CD14-positive monocyte (primary cell): ENCODE measurements around the gene KISS1. TPM values are rescaled to one million over a fixed set of nuclear protein-coding genes. Genes with fewer than 3 reads are reported as not detected.

Source experiments
- DNase-seq, 3 donors: peaks; one replicate each; pipeline ENCODE4 v3.0.0-alpha.2; 2011 to 2022
- H2AFZ ChIP-seq: 2 replicates; pipeline ENCODE4 v1.6.0; 2012; ENCODE audit warnings: mild to moderate bottlenecking, low read depth, low read length, inconsistent platforms; ENCODE audit not compliant: insufficient read depth, poor library complexity, severe bottlenecking
- H3K27ac ChIP-seq, 2 donors: 1 replicate in 1 of 2; 2 replicates in 1 of 2; pipeline ENCODE4 v1.5.1; 2012 to 2013; ENCODE audit warnings: low read length in 2 of 2, control low read depth in 1 of 2, inconsistent platforms in 1 of 2, low read depth in 1 of 2, mild to moderate bottlenecking in 1 of 2
- H3K27me3 ChIP-seq, 2 donors: one replicate each; pipeline versions ENCODE4 v1.6.0 to v1.6.1; 2011 to 2013; ENCODE audit warnings: low read length in 2 of 2; ENCODE audit not compliant: control insufficient read depth in 2 of 2, insufficient read depth in 2 of 2
- H3K36me3 ChIP-seq, 2 donors: replicated peaks in 1 of 2; 1 replicate in 1 of 2; 2 replicates in 1 of 2; pipeline versions ENCODE4 v1.5.1 to v1.6.1; 2012 to 2013; ENCODE audit warnings: low read length in 2 of 2, control low read depth in 1 of 2, inconsistent platforms in 1 of 2, mild to moderate bottlenecking in 1 of 2; ENCODE audit not compliant: insufficient read depth in 2 of 2, control insufficient read depth in 1 of 2
- H3K4me1 ChIP-seq, 2 donors: 1 replicate in 1 of 2; 2 replicates in 1 of 2; pipeline versions ENCODE4 v1.5.1 to v1.6.1; 2012 to 2013; ENCODE audit warnings: low read length in 2 of 2, control low read depth in 1 of 2, inconsistent platforms in 1 of 2, mild to moderate bottlenecking in 1 of 2, moderate library complexity in 1 of 2; ENCODE audit not compliant: insufficient read depth in 2 of 2, control insufficient read depth in 1 of 2
- H3K4me2 ChIP-seq: replicated peaks from 2 replicates; pipeline ENCODE3; 2012; ENCODE audit warnings: low read length, moderate library complexity, mild to moderate bottlenecking; ENCODE audit not compliant: poor library complexity, severe bottlenecking; ENCODE audit errors: extremely low read depth
- H3K4me3 ChIP-seq, 3 experiments: fragments of 200-600 bp in 1 of 3; sonication (generic) in 1 of 3; replicated peaks in 1 of 3; 1 replicate in 2 of 3; 2 replicates in 1 of 3; pipeline ENCODE4 v1.5.1; 2011 to 2013; ENCODE audit warnings: low read length in 3 of 3, mild to moderate bottlenecking in 3 of 3, control low read depth in 2 of 3, low read depth in 2 of 3, inconsistent platforms in 1 of 3, moderate library complexity in 1 of 3
- H3K79me2 ChIP-seq: 2 replicates; pipeline ENCODE4 v1.6.0; 2012; ENCODE audit warnings: mild to moderate bottlenecking, control low read depth, inconsistent platforms, low read length, moderate library complexity; ENCODE audit not compliant: insufficient read depth
- H3K9ac ChIP-seq: 2 replicates; pipeline ENCODE4 v1.6.0; 2017; ENCODE audit warnings: low read length, mild to moderate bottlenecking; ENCODE audit not compliant: insufficient read depth, poor library complexity, severe bottlenecking
- H3K9me3 ChIP-seq, 2 donors: replicated peaks in 1 of 2; 1 replicate in 1 of 2; 2 replicates in 1 of 2; pipeline versions ENCODE4 v1.5.1 to v1.6.1; 2012 to 2013; ENCODE audit warnings: low read length in 2 of 2, control low read depth in 1 of 2; ENCODE audit not compliant: control insufficient read depth in 1 of 2, insufficient read depth in 1 of 2
- H4K20me1 ChIP-seq: 2 replicates; pipeline ENCODE4 v1.6.0; 2012; ENCODE audit warnings: mild to moderate bottlenecking, low read length, control low read depth, moderate library complexity; ENCODE audit not compliant: insufficient read depth
- H3K27ac Mint-ChIP-seq, 7 donors: one replicate each; pipeline ENCODE4 v1.8.0; 2020; ENCODE audit warnings: mild to moderate bottlenecking in 7 of 7, mixed read lengths in 7 of 7, moderate library complexity in 6 of 7, inconsistent platforms in 2 of 7
- H3K27me3 Mint-ChIP-seq, 3 donors: one replicate each; pipeline ENCODE4 v1.8.0; 2021 to 2022; ENCODE audit warnings: low read depth in 3 of 3, mild to moderate bottlenecking in 3 of 3, mixed read lengths in 3 of 3, moderate library complexity in 3 of 3, inconsistent platforms in 1 of 3
- H3K36me3 Mint-ChIP-seq, 2 donors: one replicate each; pipeline ENCODE4 v1.8.0; 2020; ENCODE audit warnings: mixed read lengths in 2 of 2, inconsistent platforms in 1 of 2, mild to moderate bottlenecking in 1 of 2
- H3K4me1 Mint-ChIP-seq: one replicate; pipeline ENCODE4 v1.8.0; 2020; ENCODE audit warnings: mild to moderate bottlenecking, mixed read lengths
- H3K4me3 Mint-ChIP-seq, 2 donors: one replicate each; pipeline ENCODE4 v1.8.0; 2020; ENCODE audit warnings: mild to moderate bottlenecking in 2 of 2, mixed read lengths in 2 of 2, moderate library complexity in 1 of 2
- H3K9me3 Mint-ChIP-seq, 7 donors: one replicate each; pipeline ENCODE4 v1.8.0; 2020 to 2022; ENCODE audit warnings: mixed read lengths in 7 of 7, mild to moderate bottlenecking in 6 of 7, moderate library complexity in 6 of 7, inconsistent platforms in 2 of 7
- WGBS: methylation state at CpG from one replicate; pipeline ENCODE4 v1.1.5; 2013; ENCODE audit warnings: missing lambda C conversion rate; ENCODE audit not compliant: insufficient coverage; 5-methylcytosine and 5-hydroxymethylcytosine counted together
- intact Hi-C, 2 donors: fragments of 100-400 bp; cut with micrococcal nuclease; formaldehyde crosslinking; loops; one replicate each; pipeline versions ENCODE4 v1.15.0 to v1.15.1; 2023
- polyA plus RNA-seq, 3 donors: library from polyadenylated mRNA; depleted of rRNA in 1 of 3; unstranded in 2 of 3; stranded (reverse) in 1 of 3; fragments of 300-500 nt in 2 of 3; fragments of >200 nt in 1 of 3; fragmentation: Illumina TruSeq in 2 of 3; gene quantifications; 1 replicate in 2 of 3; 2 replicates in 1 of 3; pipeline ENCODE4 v1.2.3, GENCODE V29; 2012 to 2021
- TF ChIP-seq, protein P1 (sequence below): fragments of 200-600 bp; IDR thresholded peaks from one replicate; pipeline ENCODE4 v1.8.0; 2022; ENCODE audit warnings: antibody characterized with exemption, mild to moderate bottlenecking

Gene KISS1
- polyA plus RNA-seq, 3 donors, result not detected

DNA sequence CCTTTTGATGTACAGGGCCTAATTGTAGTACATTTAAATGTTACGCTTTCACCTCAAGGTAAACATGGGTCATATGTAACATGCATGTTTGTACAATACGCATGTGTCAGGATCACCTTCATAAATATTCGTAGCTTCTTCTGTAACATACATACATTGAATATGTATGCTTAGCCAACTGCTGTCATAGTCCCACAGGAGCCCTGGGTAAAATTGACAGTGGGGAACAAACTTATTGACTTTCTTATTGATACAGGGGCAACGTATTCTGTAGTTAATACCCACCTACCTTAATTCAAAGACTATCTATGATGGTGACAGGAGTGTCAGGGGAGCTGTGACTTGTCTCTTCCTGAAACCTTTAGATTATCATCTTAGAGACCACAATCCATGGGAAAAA is 26.4 kb downstream of the KISS1 start:
- H3K79me2 ChIP-seq, result no peaks in the 10 kb centered on the region
- H3K27me3 ChIP-seq, result no peaks in the 10 kb centered on the region
- no peaks in the 10 kb centered on the region for H3K4me1 ChIP-seq
- intact Hi-C loops, result no loop called here
- H2AFZ ChIP-seq, result no peak overlapping the region
- Mint-ChIP-seq H3K27ac (no peak overlapping the region), H3K4me3 (no peak overlapping the region), H3K36me3 (no peaks in the 10 kb centered on the region), H3K9me3 (peaks cover 10 to 33% (median 26%) of the 10 kb centered on the region in 7 donors), H3K4me1 (peaks cover 4% of the 10 kb centered on the region), H3K27me3 (peaks cover 3 to 6% (median 4%) of the 10 kb centered on the region in 3 donors)
- TF ChIP-seq, protein P1, sequence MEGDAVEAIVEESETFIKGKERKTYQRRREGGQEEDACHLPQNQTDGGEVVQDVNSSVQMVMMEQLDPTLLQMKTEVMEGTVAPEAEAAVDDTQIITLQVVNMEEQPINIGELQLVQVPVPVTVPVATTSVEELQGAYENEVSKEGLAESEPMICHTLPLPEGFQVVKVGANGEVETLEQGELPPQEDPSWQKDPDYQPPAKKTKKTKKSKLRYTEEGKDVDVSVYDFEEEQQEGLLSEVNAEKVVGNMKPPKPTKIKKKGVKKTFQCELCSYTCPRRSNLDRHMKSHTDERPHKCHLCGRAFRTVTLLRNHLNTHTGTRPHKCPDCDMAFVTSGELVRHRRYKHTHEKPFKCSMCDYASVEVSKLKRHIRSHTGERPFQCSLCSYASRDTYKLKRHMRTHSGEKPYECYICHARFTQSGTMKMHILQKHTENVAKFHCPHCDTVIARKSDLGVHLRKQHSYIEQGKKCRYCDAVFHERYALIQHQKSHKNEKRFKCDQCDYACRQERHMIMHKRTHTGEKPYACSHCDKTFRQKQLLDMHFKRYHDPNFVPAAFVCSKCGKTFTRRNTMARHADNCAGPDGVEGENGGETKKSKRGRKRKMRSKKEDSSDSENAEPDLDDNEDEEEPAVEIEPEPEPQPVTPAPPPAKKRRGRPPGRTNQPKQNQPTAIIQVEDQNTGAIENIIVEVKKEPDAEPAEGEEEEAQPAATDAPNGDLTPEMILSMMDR, result no peak
- H3K36me3 ChIP-seq, result no peaks in the 10 kb centered on the region
- H3K9me3 ChIP-seq, result peaks cover 18 to 26% of the 10 kb centered on the region in 2 donors
- H3K27ac ChIP-seq, result no peak overlapping the region
- no peak overlapping the region for H3K4me2 ChIP-seq
- no peak overlapping the region for H3K9ac ChIP-seq
- no peaks in the 10 kb centered on the region for H4K20me1 ChIP-seq
- no peak for DNase-seq
- H3K4me3 ChIP-seq, result no peak overlapping the region
- 100% methylated on average over 1 of the region's 4 CpGs for WGBS

DNA sequence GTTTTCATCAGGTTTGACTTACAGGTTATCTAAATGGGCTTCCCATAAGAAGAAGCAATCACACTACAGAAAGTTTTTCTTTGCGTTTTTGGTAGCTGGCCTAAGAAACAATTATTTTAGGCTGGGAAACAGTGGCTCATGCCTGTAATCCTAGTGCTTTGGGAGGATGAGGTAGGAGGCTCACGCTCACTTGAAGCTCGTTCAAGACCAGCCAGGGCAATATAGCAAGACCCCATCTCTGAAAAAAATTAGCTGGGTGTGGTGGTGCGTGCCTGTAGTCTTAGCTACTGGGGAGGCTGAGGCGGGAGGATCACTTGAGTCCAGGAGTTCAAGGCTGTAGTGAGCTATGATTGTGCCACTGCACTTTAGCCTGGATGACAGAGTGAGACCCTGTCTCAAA is 28.6 kb downstream of the KISS1 start:
- Histone ChIP-seq H2AFZ (no peak overlapping the region), H3K4me2 (no peak overlapping the region), H3K27me3 (no peaks in the 10 kb centered on the region), H3K36me3 (no peaks in the 10 kb centered on the region), H3K9me3 (peaks cover 18 to 26% of the 10 kb centered on the region in 2 donors), H3K9ac (no peak overlapping the region), H3K79me2 (no peaks in the 10 kb centered on the region), H3K4me1 (no peaks in the 10 kb centered on the region), H3K4me3 (no peak overlapping the region), H3K27ac (no peak overlapping the region), H4K20me1 (no peaks in the 10 kb centered on the region)
- WGBS, result 91% methylated on average over 3 of the region's 5 CpGs
- Mint-ChIP-seq H3K36me3 (no peaks in the 10 kb centered on the region), H3K27ac (no peak overlapping the region), H3K9me3 (peaks cover 10 to 33% (median 26%) of the 10 kb centered on the region in 7 donors), H3K4me1 (peaks cover 4% of the 10 kb centered on the region), H3K4me3 (no peak overlapping the region), H3K27me3 (peaks cover 4 to 5% (median 4%) of the 10 kb centered on the region in 3 donors)
- TF ChIP-seq, protein P1, result no peak
- intact Hi-C loops, result no loop called here
- no peak for DNase-seq
